ENCODE measurements around the gene HMCN1.
"Not testable (repeated sequence)": the region's sequence is repeated elsewhere in the genome, so short reads cannot be mapped to it uniquely, and the experiment has no call there.

The HMCN1 gene

GRCh38 chr1:185742403-185742802, 8.2 kb downstream of the HMCN1 start:
- no peak for DNase-seq

- DNase-seq = no peak
Measured at GRCh38 chr1:185745165-185745564, 11.0 kb downstream of the HMCN1 start.

- no peak for DNase-seq
Measured at GRCh38 chr1:185759061-185759460, 24.9 kb downstream of the HMCN1 start.

- no peak for DNase-seq
Measured at GRCh38 chr1:185761841-185762240, 27.6 kb downstream of the HMCN1 start.

- DNase-seq = no peak
Measured at GRCh38 chr1:185767508-185768120, 33.4 kb downstream of the HMCN1 start.

- no peak for DNase-seq
Measured at GRCh38 chr1:185768371-185768770, 34.2 kb downstream of the HMCN1 start.

GRCh38 chr1:185769136-185769535, 34.9 kb downstream of the HMCN1 start:
- no peak for DNase-seq

- no peak for DNase-seq
Measured at GRCh38 chr1:185774394-185774793, 40.2 kb downstream of the HMCN1 start.

GRCh38 chr1:185775501-185775900, 41.3 kb downstream of the HMCN1 start:
- DNase-seq = no peak

- DNase-seq = no peak
Measured at GRCh38 chr1:185776522-185776921, 42.3 kb downstream of the HMCN1 start.

GRCh38 chr1:185783860-185784259, 49.7 kb downstream of the HMCN1 start:
- not testable (repeated sequence) for DNase-seq

GRCh38 chr1:185785586-185785985, 51.4 kb downstream of the HMCN1 start:
- no peak for DNase-seq

GRCh38 chr1:185786524-185786923, 52.3 kb downstream of the HMCN1 start:
- no peak for DNase-seq

GRCh38 chr1:185787238-185787637, 53.0 kb downstream of the HMCN1 start:
- no peak for DNase-seq

- no peak for DNase-seq
Measured at GRCh38 chr1:185788386-185788785, 54.2 kb downstream of the HMCN1 start.

GRCh38 chr1:185789501-185790193, 55.5 kb downstream of the HMCN1 start:
- no peak for DNase-seq

GRCh38 chr1:185790194-185790735, 56.1 kb downstream of the HMCN1 start:
- no peak for DNase-seq

- DNase-seq = no peak
Measured at GRCh38 chr1:185792040-185792439, 57.8 kb downstream of the HMCN1 start.

- not testable (repeated sequence) for DNase-seq
Measured at GRCh38 chr1:185794495-185794894, 60.3 kb downstream of the HMCN1 start.

- DNase-seq = no peak
Measured at GRCh38 chr1:185795181-185795580, 61.0 kb downstream of the HMCN1 start.

GRCh38 chr1:185798505-185798904, 64.3 kb downstream of the HMCN1 start:
- DNase-seq = no peak

- DNase-seq = no peak
Measured at GRCh38 chr1:185803241-185803640, 69.0 kb downstream of the HMCN1 start.

GRCh38 chr1:185804206-185804605, 70.0 kb downstream of the HMCN1 start:
- no peak for DNase-seq

- no peak for DNase-seq
Measured at GRCh38 chr1:185804608-185805007, 70.4 kb downstream of the HMCN1 start.

- DNase-seq = no peak
Measured at GRCh38 chr1:185807275-185807674, 73.1 kb downstream of the HMCN1 start.

Measured in activated CD4-positive, alpha-beta T cell treated with anti-CD3 and anti-CD28 coated beads, Interleukin-2, amount 50 U/mL, for 1 hour (primary cell).